ENCODE data around the gene USP53. TPM values are rescaled to one million over a fixed set of nuclear protein-coding genes. Genes with fewer than 3 reads are reported as not detected.
"Not testable (repeated sequence)": the region's sequence is repeated elsewhere in the genome, so short reads cannot be mapped to it uniquely, and the experiment has no call there.

Gene USP53
- total RNA-seq, 1 donor from 2014 or later = 7.3 TPM

- Mint-ChIP-seq H3K27me3 (no peaks in the 10 kb centered on the region), H3K36me3 (ENCODE audit: low read depth) (peaks cover 26% of the 10 kb centered on the region), H3K9me3 (peaks cover 8% of the 10 kb centered on the region), H3K27ac (no peak overlapping the region), H3K4me3 (no peak overlapping the region), H3K4me1 (peaks cover 11% of the 10 kb centered on the region)
- intact Hi-C loops (cut with micrococcal nuclease) = no loop called here
- DNase-seq = no peak
Observed at GRCh38 chr4:119261986-119262385, 49.5 kb downstream of the USP53 start.

DNA sequence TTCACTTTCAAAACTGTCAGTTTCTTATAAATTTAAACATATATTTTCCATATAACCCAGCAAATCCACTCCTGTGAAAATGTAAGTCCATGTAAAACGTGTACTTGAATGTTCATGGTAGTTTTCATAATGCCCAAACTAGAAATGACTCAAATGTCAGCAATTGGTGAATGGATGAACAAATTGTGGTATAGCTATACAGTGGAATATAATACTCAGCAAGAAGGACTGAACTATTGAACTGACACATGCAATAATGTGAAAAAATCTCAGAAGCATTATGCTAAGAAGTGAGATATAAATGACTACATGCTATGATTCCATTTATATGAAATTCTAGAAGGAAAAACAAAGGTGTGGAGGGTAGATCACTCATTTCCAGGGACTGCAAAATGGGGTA, 52.2 kb downstream of the USP53 start:
- H3K27ac Mint-ChIP-seq = no peak overlapping the region
- H3K27me3 Mint-ChIP-seq = no peaks in the 10 kb centered on the region
- intact Hi-C loops (cut with micrococcal nuclease) = loop anchor here (1.0 kb wide), 1 partner anchor 26 kb away; no protein-coding TSS in a partner anchor
- no peak for DNase-seq
- H3K4me1 Mint-ChIP-seq = peaks cover 11% of the 10 kb centered on the region
- no peak overlapping the region for H3K4me3 Mint-ChIP-seq
- peaks cover 8% of the 10 kb centered on the region for H3K9me3 Mint-ChIP-seq
- peaks cover 22% of the 10 kb centered on the region for H3K36me3 Mint-ChIP-seq (ENCODE audit: low read depth)

DNA sequence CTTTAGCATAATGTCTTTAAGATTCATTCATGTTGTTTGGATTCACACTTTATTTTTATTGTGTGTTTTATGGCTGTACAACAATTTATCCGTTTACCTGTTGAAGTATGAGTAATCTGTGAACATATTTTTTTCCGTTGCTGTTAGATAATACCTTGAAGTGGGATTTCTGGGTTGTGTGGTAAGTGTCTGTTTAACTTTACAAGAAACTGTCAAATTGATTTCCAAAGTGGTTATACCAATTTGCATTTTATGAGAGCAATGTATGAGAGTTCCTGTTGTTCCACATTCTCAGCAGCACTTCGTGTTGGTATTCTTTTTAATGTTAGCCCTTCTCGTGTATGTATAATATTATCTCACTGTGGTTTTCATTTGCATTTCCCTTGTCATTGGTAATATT, 53.6 kb downstream of the USP53 start:
- no peak for DNase-seq
- peaks cover 11% of the 10 kb centered on the region for H3K4me1 Mint-ChIP-seq
- peaks cover 8% of the 10 kb centered on the region for H3K9me3 Mint-ChIP-seq
- H3K36me3 Mint-ChIP-seq (ENCODE audit: low read depth) = peaks cover 23% of the 10 kb centered on the region
- intact Hi-C loops (cut with micrococcal nuclease) = no loop called here
- no peak overlapping the region for H3K4me3 Mint-ChIP-seq
- H3K27me3 Mint-ChIP-seq = no peaks in the 10 kb centered on the region
- H3K27ac Mint-ChIP-seq = peak overlapping the region; percentile 50

GRCh38 chr4:119268466-119268865, 56.0 kb downstream of the USP53 start:
- H3K27me3 Mint-ChIP-seq = no peaks in the 10 kb centered on the region
- H3K36me3 Mint-ChIP-seq (ENCODE audit: low read depth) = peaks cover 32% of the 10 kb centered on the region

GRCh38 chr4:119271361-119272085, 59.0 kb downstream of the USP53 start:
- H3K9me3 Mint-ChIP-seq = no peaks in the 10 kb centered on the region
- H3K4me3 Mint-ChIP-seq = no peak overlapping the region
- peaks cover 22% of the 10 kb centered on the region for H3K36me3 Mint-ChIP-seq (ENCODE audit: low read depth)
- peaks cover 2% of the 10 kb centered on the region for H3K4me1 Mint-ChIP-seq
- intact Hi-C loops (cut with micrococcal nuclease) = no loop called here
- H3K27ac Mint-ChIP-seq = no peak overlapping the region
- no peaks in the 10 kb centered on the region for H3K27me3 Mint-ChIP-seq
- no peak for DNase-seq

More at GRCh38 chr4:119268466-119268865, 56.0 kb downstream of the USP53 start:
- Mint-ChIP-seq H3K27ac (no peak overlapping the region), H3K4me1 (peaks cover 11% of the 10 kb centered on the region), H3K9me3 (peaks cover 8% of the 10 kb centered on the region), H3K4me3 (no peak overlapping the region)
- no peak for DNase-seq
- intact Hi-C loops (cut with micrococcal nuclease) = no loop called here

- DNase-seq; H3K27me3 Mint-ChIP-seq; H3K4me1 Mint-ChIP-seq; H3K36me3 Mint-ChIP-seq (ENCODE audit: low read depth); H3K27ac Mint-ChIP-seq; H3K9me3 Mint-ChIP-seq; H3K4me3 Mint-ChIP-seq; intact Hi-C loops (cut with micrococcal nuclease): not testable (repeated sequence)
Observed at GRCh38 chr4:119279541-119279940, 67.0 kb downstream of the USP53 start.

DNA sequence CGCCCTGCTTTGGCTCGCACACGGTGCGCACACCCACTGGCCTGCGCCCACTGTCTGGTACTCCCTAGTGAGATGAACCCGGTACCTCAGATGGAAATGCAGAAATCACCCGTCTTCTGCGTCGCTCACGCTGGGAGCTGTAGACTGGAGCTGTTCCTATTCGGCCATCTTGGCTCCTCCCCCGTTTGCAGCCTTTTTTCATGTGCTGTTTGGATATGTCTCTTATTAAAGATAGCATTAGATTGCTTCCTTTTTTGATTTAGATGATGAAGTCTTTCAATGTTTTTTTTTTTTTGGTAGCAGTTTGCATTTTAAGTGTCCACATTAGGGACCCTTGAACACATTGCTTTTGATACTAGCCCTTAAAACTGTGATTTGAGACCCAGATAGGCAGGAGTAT, 67.4 kb downstream of the USP53 start:
- H3K36me3 Mint-ChIP-seq (ENCODE audit: low read depth); H3K27me3 Mint-ChIP-seq; H3K4me3 Mint-ChIP-seq; H3K27ac Mint-ChIP-seq; DNase-seq; intact Hi-C loops (cut with micrococcal nuclease); H3K9me3 Mint-ChIP-seq; H3K4me1 Mint-ChIP-seq: not testable (repeated sequence)

GRCh38 chr4:119281393-119281792, 68.9 kb downstream of the USP53 start:
- DNase-seq = no peak
- H3K9me3 Mint-ChIP-seq = no peaks in the 10 kb centered on the region
- H3K4me1 Mint-ChIP-seq = peaks cover 14% of the 10 kb centered on the region
- intact Hi-C loops (cut with micrococcal nuclease) = no loop called here
- peaks cover 7% of the 10 kb centered on the region for H3K36me3 Mint-ChIP-seq (ENCODE audit: low read depth)
- no peak overlapping the region for H3K27ac Mint-ChIP-seq
- H3K27me3 Mint-ChIP-seq = no peaks in the 10 kb centered on the region
- no peak overlapping the region for H3K4me3 Mint-ChIP-seq

- Mint-ChIP-seq H3K27me3 (no peaks in the 10 kb centered on the region), H3K9me3 (no peaks in the 10 kb centered on the region), H3K4me3 (peak overlapping the region; percentile 74), H3K4me1 (peaks cover 14% of the 10 kb centered on the region), H3K27ac (peak overlapping the region; percentile 13), H3K36me3 (ENCODE audit: low read depth) (peaks cover 4% of the 10 kb centered on the region)
- DNase-seq = no peak
- intact Hi-C loops (cut with micrococcal nuclease) = loop anchor here (2.0 to 5.0 kb wide), 2 partner anchors 72 to 513 kb away; partner anchors contain the start of gene USP53
Observed at GRCh38 chr4:119284876-119285780, 72.6 kb downstream of the USP53 start.

DNA sequence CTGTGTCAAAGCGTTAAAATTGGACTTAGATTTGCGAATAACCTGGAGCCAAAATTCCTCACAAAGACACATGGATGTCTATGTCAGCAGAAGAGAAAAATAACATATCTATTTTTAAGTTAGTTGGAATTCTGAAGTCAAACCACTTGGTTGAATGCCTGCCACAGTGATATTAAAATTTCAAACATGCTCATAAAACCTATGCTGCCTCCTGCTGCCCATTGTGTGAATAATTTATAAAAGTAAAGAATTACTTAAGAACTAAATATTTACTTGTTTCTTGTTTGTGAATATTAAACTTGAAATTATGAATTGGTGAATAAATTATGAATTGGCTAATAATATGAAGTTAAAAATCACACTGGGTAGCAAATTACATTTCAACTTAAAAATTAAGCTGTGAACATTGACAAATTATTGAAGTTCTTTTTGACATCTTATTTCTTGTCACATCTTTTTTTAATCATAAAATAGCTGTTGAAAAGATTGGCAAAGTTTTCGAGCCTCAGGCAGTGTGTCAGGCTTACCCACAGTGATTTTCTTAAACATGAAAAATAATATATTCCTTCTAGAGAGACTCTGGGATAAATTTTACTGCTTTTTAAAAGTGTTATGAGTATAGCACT, 74.0 kb downstream of the USP53 start:
- H3K9me3 Mint-ChIP-seq = no peaks in the 10 kb centered on the region
- peaks cover 14% of the 10 kb centered on the region for H3K4me1 Mint-ChIP-seq
- no peak overlapping the region for H3K27ac Mint-ChIP-seq
- no peaks in the 10 kb centered on the region for H3K27me3 Mint-ChIP-seq
- intact Hi-C loops (cut with micrococcal nuclease) = loop anchor here (1.0 to 5.0 kb wide), 3 partner anchors 244 to 514 kb away; no protein-coding TSS in a partner anchor
- H3K36me3 Mint-ChIP-seq (ENCODE audit: low read depth) = no peaks in the 10 kb centered on the region
- no peak overlapping the region for H3K4me3 Mint-ChIP-seq
- DNase-seq = peak; percentile 78

GRCh38 chr4:119289313-119289712, 76.8 kb downstream of the USP53 start:
- Mint-ChIP-seq H3K27ac (no peak overlapping the region), H3K4me1 (peaks cover 8% of the 10 kb centered on the region), H3K27me3 (no peaks in the 10 kb centered on the region), H3K36me3 (ENCODE audit: low read depth) (no peaks in the 10 kb centered on the region), H3K9me3 (no peaks in the 10 kb centered on the region), H3K4me3 (no peak overlapping the region)
- DNase-seq = no peak
- intact Hi-C loops (cut with micrococcal nuclease) = loop anchor here (5.0 kb wide), 1 partner anchor 517 kb away; no protein-coding TSS in a partner anchor

- no peak for DNase-seq
- H3K4me1 Mint-ChIP-seq = peaks cover 2% of the 10 kb centered on the region
- intact Hi-C loops (cut with micrococcal nuclease) = loop anchor here (10.0 kb wide), 1 partner anchor 606 kb away; the partner anchor contains the start of gene METTL14
- no peak overlapping the region for H3K4me3 Mint-ChIP-seq
- no peaks in the 10 kb centered on the region for H3K36me3 Mint-ChIP-seq (ENCODE audit: low read depth)
- H3K27me3 Mint-ChIP-seq = no peaks in the 10 kb centered on the region
- no peak overlapping the region for H3K27ac Mint-ChIP-seq
- H3K9me3 Mint-ChIP-seq = no peaks in the 10 kb centered on the region
Observed at GRCh38 chr4:119290598-119290997, 78.1 kb downstream of the USP53 start.

GRCh38 chr4:119296356-119296755, 83.8 kb downstream of the USP53 start:
- peaks cover 31% of the 10 kb centered on the region for H3K4me1 Mint-ChIP-seq
- peaks cover 34% of the 10 kb centered on the region for H3K36me3 Mint-ChIP-seq (ENCODE audit: low read depth)
- no peak overlapping the region for H3K27ac Mint-ChIP-seq
- no peaks in the 10 kb centered on the region for H3K27me3 Mint-ChIP-seq
- H3K9me3 Mint-ChIP-seq = peaks cover 6% of the 10 kb centered on the region
- H3K4me3 Mint-ChIP-seq = peak overlapping the region; percentile 12
- intact Hi-C loops (cut with micrococcal nuclease) = loop anchor here (10.0 kb wide), 1 partner anchor 612 kb away; the partner anchor contains the start of gene METTL14
- no peak for DNase-seq
